OCI-LY7 (cell line): Measurements from ENCODE around the gene SWT1. TPM values are rescaled to one million over a fixed set of nuclear protein-coding genes. Genes with fewer than 3 reads are reported as not detected.

Experiments
- BruUV-seq: library from RNA; stranded (reverse); fragments of 400-500 nt; replicated peaks from 2 replicates; lab custom pipeline; 2021; lab: Mats Ljungman, UMichigan
- CTCF ChIA-PET: fragments of 300-600 bp; sonication (Branson Sonifier 250); formaldehyde crosslinking; loops from one replicate; lab custom pipeline; 2022; ENCODE audit warnings: antibody characterized with exemption; ENCODE audit not compliant: unreplicated experiment; lab: Charles Lee
- POLR2A ChIA-PET: fragments of 300-600 bp; sonication (Branson Sonifier 250); formaldehyde crosslinking; loops from one replicate; lab custom pipeline; 2022; ENCODE audit warnings: antibody characterized with exemption; lab: Charles Lee
- DNase-seq: peaks from one replicate; pipeline ENCODE4 v3.0.0-alpha.2; 2015; ENCODE audit warnings: low spot score
- H2AFZ ChIP-seq: fragments of 200-600 bp; sonication (generic), shearing (Covaris generic); 2 replicates; pipeline ENCODE4 v1.6.1; 2014; ENCODE audit warnings: mild to moderate bottlenecking, antibody characterized with exemption, low read length, moderate library complexity
- H3K27ac ChIP-seq: fragments of 200-600 bp; sonication (generic); 2 replicates; pipeline ENCODE4 v1.5.1; 2014; ENCODE audit warnings: mixed run types, low read depth, mild to moderate bottlenecking, moderate library complexity, low read length, inconsistent platforms; ENCODE audit not compliant: poor library complexity, severe bottlenecking
- H3K36me3 ChIP-seq: fragments of 200-600 bp; sonication (generic); 2 replicates; pipeline ENCODE4 v1.6.1; 2014; ENCODE audit warnings: mild to moderate bottlenecking, antibody characterized with exemption, low read length, moderate library complexity, mixed read lengths; ENCODE audit not compliant: insufficient read depth
- H3K4me1 ChIP-seq: fragments of 200-600 bp; sonication (generic); 2 replicates; pipeline ENCODE4 v1.5.1; 2014; ENCODE audit warnings: mild to moderate bottlenecking, low read length; ENCODE audit not compliant: insufficient read depth, poor library complexity, severe bottlenecking
- H3K4me2 ChIP-seq: fragments of 200-600 bp; sonication (generic); 2 replicates; pipeline ENCODE4 v1.6.1; 2014; ENCODE audit warnings: mild to moderate bottlenecking, low read length
- H3K4me3 ChIP-seq: fragments of 200-600 bp; sonication (generic); 2 replicates; pipeline ENCODE4 v1.5.1; 2014; ENCODE audit warnings: mild to moderate bottlenecking, low read depth, low read length; ENCODE audit not compliant: poor library complexity, severe bottlenecking
- H3K79me2 ChIP-seq: fragments of 200-600 bp; sonication (generic); 2 replicates; pipeline ENCODE4 v1.6.1; 2016; ENCODE audit warnings: low read depth, mild to moderate bottlenecking, low read length, moderate library complexity, mixed read lengths; ENCODE audit not compliant: insufficient read depth
- H3K9me2 ChIP-seq: fragments of 200-600 bp; sonication (generic); 2 replicates; pipeline ENCODE4 v1.6.1; 2016; ENCODE audit warnings: mild to moderate bottlenecking, low read length, mixed read lengths; ENCODE audit not compliant: insufficient read depth
- H3K9me3 ChIP-seq: fragments of 200-600 bp; sonication (generic); 2 replicates; pipeline ENCODE4 v1.6.1; 2014; ENCODE audit warnings: mild to moderate bottlenecking, mixed run types, low read length, mixed read lengths
- H4K20me1 ChIP-seq: fragments of 200-600 bp; sonication (generic); 2 replicates; pipeline ENCODE4 v1.6.1; 2014; ENCODE audit warnings: mild to moderate bottlenecking, antibody characterized with exemption, low read length, moderate library complexity, mixed read lengths; ENCODE audit not compliant: insufficient read depth
- CTCF ChIP-seq: fragments of 200-600 bp; sonication (generic); conservative IDR thresholded peaks from 2 replicates; pipeline ENCODE4 v1.5.1; 2014; ENCODE audit warnings: mild to moderate bottlenecking, antibody characterized with exemption, low read length, moderate library complexity, mixed read lengths
- EZH2phosphoT487 ChIP-seq: fragments of 200-600 bp; sonication (generic); IDR thresholded peaks from 2 replicates; pipeline ENCODE4 v1.6.1; 2018; ENCODE audit warnings: low read depth, borderline replicate concordance, mild to moderate bottlenecking, mixed run types, antibody characterized with exemption, low read length, moderate library complexity, mixed read lengths
- intact Hi-C: fragments of 100-400 bp; cut with micrococcal nuclease; formaldehyde crosslinking; loops from one replicate; pipeline ENCODE4 v1.10.0; 2022; ENCODE audit not compliant: unreplicated experiment
- total RNA-seq, 2 experiments: library from RNA; depleted of rRNA in 1 of 2; stranded (reverse); fragments of >200 nt in 1 of 2; shearing (Covaris generic) in 1 of 2; gene quantifications; 2 replicates each; pipeline ENCODE4 v1.2.3, GENCODE V29; 2014 to 2022

The SWT1 gene
- total RNA-seq, 2 experiments from 2014 or later = 2.1 to 2.6 TPM

GRCh38 chr1:185257950-185258208 lies 100.9 kb downstream of the SWT1 start:
- no peak for DNase-seq
- Histone ChIP-seq H4K20me1 (no peaks in the 10 kb centered on the region), H2AFZ (no peak overlapping the region), H3K9me2 (no peaks in the 10 kb centered on the region), H3K9me3 (no peaks in the 10 kb centered on the region), H3K4me1 (no peaks in the 10 kb centered on the region), H3K4me3 (no peak overlapping the region), H3K36me3 (no peaks in the 10 kb centered on the region), H3K27ac (no peak overlapping the region), H3K4me2 (no peak overlapping the region), H3K79me2 (no peaks in the 10 kb centered on the region)
- ChIA-PET POLR2A (no interaction called here), CTCF (no interaction called here)
- no TSS peak for BruUV-seq
- TF ChIP-seq CTCF = no peak
- intact Hi-C loops = no loop called here

- H3K4me2 ChIP-seq = no peak overlapping the region
Observed at GRCh38 chr1:185258676-185259075, 101.7 kb downstream of the SWT1 start.

GRCh38 chr1:185260611-185261010 lies 103.6 kb downstream of the SWT1 start:
- Histone ChIP-seq H2AFZ (no peak overlapping the region), H4K20me1 (no peaks in the 10 kb centered on the region), H3K4me3 (no peak overlapping the region), H3K79me2 (no peaks in the 10 kb centered on the region), H3K36me3 (no peaks in the 10 kb centered on the region), H3K4me1 (no peaks in the 10 kb centered on the region), H3K9me2 (no peaks in the 10 kb centered on the region), H3K4me2 (no peak overlapping the region), H3K27ac (no peak overlapping the region), H3K9me3 (no peaks in the 10 kb centered on the region)
- CTCF ChIA-PET = no interaction called here
- intact Hi-C loops = no loop called here
- POLR2A ChIA-PET = no interaction called here
- no peak for DNase-seq
- no peak for TF ChIP-seq EZH2phosphoT487
- TF ChIP-seq CTCF = no peak
- no TSS peak for BruUV-seq

More at GRCh38 chr1:185258676-185259075, 101.7 kb downstream of the SWT1 start:
- intact Hi-C loops = no loop called here
- Histone ChIP-seq H3K9me2 (no peaks in the 10 kb centered on the region), H4K20me1 (no peaks in the 10 kb centered on the region), H3K4me3 (no peak overlapping the region), H3K36me3 (no peaks in the 10 kb centered on the region), H3K27ac (no peak overlapping the region), H3K4me1 (no peaks in the 10 kb centered on the region), H3K79me2 (no peaks in the 10 kb centered on the region), H3K9me3 (no peaks in the 10 kb centered on the region), H2AFZ (no peak overlapping the region)
- ChIA-PET CTCF (no interaction called here), POLR2A (interaction anchor here (1.1 kb wide), 1 partner anchor 14 kb away, joined by 3 read pairs; no protein-coding TSS in a partner anchor)
- BruUV-seq = no TSS peak
- no peak for DNase-seq
- TF ChIP-seq EZH2phosphoT487 = no peak
- no peak for TF ChIP-seq CTCF
